Mesendoderm (in vitro differentiated cells): ENCODE measurements around the gene RAB5IF.
A peak's percentile ranks its signal among the peaks of the same experiment; 100 is the strongest.

Experiments
- DNase-seq: peaks from one replicate; pipeline ENCODE4 v3.0.0; 2013
- H2AK5ac ChIP-seq: 2 replicates; pipeline ENCODE4 v1.6.1; 2013; ENCODE audit warnings: low read length, inconsistent platforms
- H2BK120ac ChIP-seq: 2 replicates; pipeline ENCODE4 v1.6.1; 2013; ENCODE audit warnings: low read depth, mild to moderate bottlenecking, low read length, moderate library complexity, mixed read lengths
- H2BK15ac ChIP-seq: replicated peaks from 2 replicates; pipeline ENCODE4 v1.6.1; 2013; ENCODE audit warnings: low read depth, mild to moderate bottlenecking, moderate library complexity
- H2BK5ac ChIP-seq: 2 replicates; pipeline ENCODE4 v1.6.1; 2013; ENCODE audit warnings: low read length, inconsistent platforms
- H3K18ac ChIP-seq: 2 replicates; pipeline ENCODE4 v1.6.1; 2013; ENCODE audit warnings: mild to moderate bottlenecking, low read length, mixed read lengths
- H3K23ac ChIP-seq: one replicate; pipeline ENCODE4 v1.6.1; 2013; ENCODE audit warnings: low read length
- H3K27ac ChIP-seq: 2 replicates; pipeline ENCODE4 v1.5.1; 2013; ENCODE audit warnings: low read depth, mild to moderate bottlenecking, inconsistent platforms, low read length, moderate library complexity
- H3K27me3 ChIP-seq: 2 replicates; pipeline ENCODE4 v1.6.1; 2013; ENCODE audit warnings: low read length, control low read depth, mild to moderate bottlenecking, inconsistent platforms; ENCODE audit not compliant: insufficient read depth, poor library complexity
- H3K36me3 ChIP-seq: 2 replicates; pipeline ENCODE4 v1.6.1; 2013; ENCODE audit warnings: low read length, inconsistent platforms; ENCODE audit not compliant: control insufficient read depth, insufficient read depth
- H3K4ac ChIP-seq: one replicate; pipeline ENCODE4 v1.6.1; 2013; ENCODE audit warnings: low read depth, mild to moderate bottlenecking, low read length, moderate library complexity
- H3K4me1 ChIP-seq: 2 replicates; pipeline ENCODE4 v1.6.1; 2013; ENCODE audit warnings: low read depth, low read length, inconsistent platforms; ENCODE audit not compliant: control insufficient read depth
- H3K4me2 ChIP-seq: 2 replicates; pipeline ENCODE4 v1.6.1; 2013; ENCODE audit warnings: low read length
- H3K4me3 ChIP-seq: 2 replicates; pipeline ENCODE4 v1.5.1; 2013; ENCODE audit warnings: mild to moderate bottlenecking, low read length
- H3K56ac ChIP-seq: one replicate; pipeline ENCODE4 v1.6.1; 2013; ENCODE audit warnings: low read length
- H3K79me1 ChIP-seq: 2 replicates; pipeline ENCODE4 v1.6.1; 2013; ENCODE audit warnings: low read length, inconsistent platforms
- H3K79me2 ChIP-seq: 2 replicates; pipeline ENCODE4 v1.6.1; 2013; ENCODE audit warnings: mild to moderate bottlenecking, low read length; ENCODE audit not compliant: control insufficient read depth, insufficient read depth
- H3K9ac ChIP-seq: 2 replicates; pipeline ENCODE4 v1.6.1; 2013; ENCODE audit warnings: low read length, inconsistent platforms
- H4K5ac ChIP-seq: one replicate; pipeline ENCODE4 v1.6.1; 2013; ENCODE audit warnings: low read length
- H4K8ac ChIP-seq: one replicate; pipeline ENCODE4 v1.6.1; 2013; ENCODE audit warnings: low read depth, mild to moderate bottlenecking, control low read depth, low read length, moderate library complexity
- WGBS: extraction: QIAGEN DNeasy Blood & Tissue Kit; methylation state at CpG from one replicate; pipeline ENCODE4 v1.1.7; 2013; ENCODE audit warnings: low lambda C conversion rate, missing lambda C conversion rate; ENCODE audit not compliant: insufficient coverage; ENCODE audit errors: extremely low coverage; 5-methylcytosine and 5-hydroxymethylcytosine counted together

Gene RAB5IF

GRCh38 chr20:36591281-36591680 lies 14.3 kb upstream of the RAB5IF start:
- Histone ChIP-seq H3K4me2 (no peak overlapping the region), H3K23ac (peak overlapping the region; percentile 81), H3K56ac (peak overlapping the region; percentile 40), H2BK120ac (no peak overlapping the region), H2BK5ac (peak overlapping the region; percentile 69), H2BK15ac (no peak overlapping the region), H2AK5ac (no peak overlapping the region), H3K4ac (no peak overlapping the region), H3K36me3 (peaks cover 1% of the 10 kb centered on the region), H3K27me3 (no peaks in the 10 kb centered on the region), H3K79me1 (peaks cover 4% of the 10 kb centered on the region), H3K9ac (no peak overlapping the region), H4K5ac (no peak overlapping the region), H3K27ac (peak overlapping the region; percentile 77), H3K79me2 (peaks cover 1% of the 10 kb centered on the region), H3K4me1 (peaks cover 7% of the 10 kb centered on the region), H3K18ac (peak overlapping the region; percentile 4), H4K8ac (no peak overlapping the region), H3K4me3 (no peak overlapping the region)
- no CpG with 5 or more reads among the region's 5 CpGs for WGBS
- DNase-seq: no peak

DNA sequence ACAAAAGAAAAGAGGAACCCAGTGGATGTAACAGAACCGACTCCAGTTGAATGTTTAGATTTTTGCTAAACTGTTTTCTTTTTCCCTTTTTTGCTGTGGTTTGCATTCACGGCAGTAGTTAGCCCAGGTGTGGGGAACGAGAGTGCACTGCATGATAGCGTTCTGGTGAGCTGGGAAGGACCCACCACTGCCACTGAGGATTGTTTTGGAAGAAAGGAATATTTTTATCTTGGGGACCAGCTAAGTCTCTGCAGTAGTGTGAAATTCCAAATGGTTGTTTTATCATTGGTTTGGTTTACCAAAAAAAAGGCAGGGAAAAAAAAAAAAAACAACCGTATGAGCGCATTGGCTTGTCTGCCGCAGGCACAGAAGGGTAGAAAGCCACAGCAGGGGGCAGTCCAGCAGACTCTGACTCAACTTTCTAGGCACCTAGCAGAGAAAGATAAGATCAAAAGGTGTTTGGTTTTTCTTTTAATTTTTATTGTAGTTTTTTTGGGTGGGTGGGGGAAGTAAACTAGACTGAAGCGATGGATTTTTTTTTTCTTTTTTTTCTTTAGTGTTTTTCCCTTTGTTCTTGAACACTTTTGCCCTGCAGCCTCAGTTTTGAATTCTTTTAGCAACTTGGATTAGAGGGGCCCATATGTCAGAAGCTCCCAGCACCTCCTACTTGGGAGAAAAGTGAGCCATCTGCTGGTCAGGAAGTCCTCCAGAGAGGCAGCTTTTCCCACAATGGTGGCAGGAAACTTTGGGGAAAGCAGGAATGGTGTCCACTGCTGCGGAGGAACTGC lies 13.5 kb upstream of the RAB5IF start:
- Histone ChIP-seq H3K4me1 (peaks cover 5% of the 10 kb centered on the region), H3K36me3 (peaks cover 1% of the 10 kb centered on the region), H3K4ac (no peak overlapping the region), H3K23ac (no peak overlapping the region), H3K27me3 (no peaks in the 10 kb centered on the region), H3K56ac (peak overlapping the region; percentile 40), H3K79me2 (no peaks in the 10 kb centered on the region), H3K9ac (no peak overlapping the region), H2BK5ac (no peak overlapping the region), H4K8ac (no peak overlapping the region), H3K4me3 (no peak overlapping the region), H3K4me2 (no peak overlapping the region), H3K27ac (peak overlapping the region; percentile 77), H4K5ac (no peak overlapping the region), H2AK5ac (no peak overlapping the region), H3K79me1 (peaks cover 3% of the 10 kb centered on the region), H3K18ac (peak overlapping the region; percentile 4), H2BK15ac (no peak overlapping the region), H2BK120ac (no peak overlapping the region)
- no CpG with 5 or more reads among the region's 9 CpGs for WGBS
- DNase-seq: peak; percentile 92

DNA sequence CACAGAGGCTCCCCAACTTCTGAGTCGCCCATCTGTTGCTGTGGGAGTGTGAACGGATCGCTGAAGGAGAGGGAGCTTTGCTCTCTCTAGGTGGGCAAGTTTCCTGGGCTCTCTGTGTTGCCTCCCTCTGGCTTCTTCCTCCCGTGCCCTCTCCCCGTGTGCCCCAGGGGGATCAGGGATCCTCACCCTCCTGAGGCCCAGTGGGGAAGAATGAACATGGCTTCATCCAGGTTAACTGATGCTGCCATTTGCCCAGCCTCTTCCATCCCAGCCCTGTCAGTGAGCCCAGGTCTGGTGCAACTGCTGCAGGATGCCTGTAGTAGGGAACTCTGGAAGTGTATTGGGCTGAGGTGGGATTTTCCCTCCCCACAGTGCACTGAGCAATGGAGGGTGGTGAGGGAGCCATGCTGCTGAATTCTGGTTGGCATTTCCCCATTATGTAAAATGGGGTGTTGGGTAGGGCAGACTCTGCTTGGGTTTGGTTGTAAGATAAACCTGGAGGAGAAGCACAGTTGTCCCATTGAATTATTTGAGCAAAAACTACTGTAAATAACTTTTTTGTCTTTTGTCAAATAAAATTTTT lies 12.1 kb upstream of the RAB5IF start:
- DNase-seq: no peak
- no peak overlapping the region for H3K4me2 ChIP-seq
- no CpG with 5 or more reads among the region's 5 CpGs for WGBS
- H4K8ac ChIP-seq: no peak overlapping the region
- H2BK120ac ChIP-seq: no peak overlapping the region
- H2AK5ac ChIP-seq: no peak overlapping the region
- H3K18ac ChIP-seq: no peak overlapping the region
- H3K27ac ChIP-seq: no peak overlapping the region
- H3K9ac ChIP-seq: no peak overlapping the region
- H3K79me1 ChIP-seq: peaks cover 2% of the 10 kb centered on the region
- no peak overlapping the region for H2BK15ac ChIP-seq
- H3K27me3 ChIP-seq: no peaks in the 10 kb centered on the region
- H3K36me3 ChIP-seq: peaks cover 1% of the 10 kb centered on the region
- no peak overlapping the region for H3K56ac ChIP-seq
- peaks cover 7% of the 10 kb centered on the region for H3K4me1 ChIP-seq
- H4K5ac ChIP-seq: no peak overlapping the region
- no peak overlapping the region for H2BK5ac ChIP-seq
- no peak overlapping the region for H3K4ac ChIP-seq
- H3K23ac ChIP-seq: no peak overlapping the region
- H3K79me2 ChIP-seq: no peaks in the 10 kb centered on the region
- no peak overlapping the region for H3K4me3 ChIP-seq

DNA sequence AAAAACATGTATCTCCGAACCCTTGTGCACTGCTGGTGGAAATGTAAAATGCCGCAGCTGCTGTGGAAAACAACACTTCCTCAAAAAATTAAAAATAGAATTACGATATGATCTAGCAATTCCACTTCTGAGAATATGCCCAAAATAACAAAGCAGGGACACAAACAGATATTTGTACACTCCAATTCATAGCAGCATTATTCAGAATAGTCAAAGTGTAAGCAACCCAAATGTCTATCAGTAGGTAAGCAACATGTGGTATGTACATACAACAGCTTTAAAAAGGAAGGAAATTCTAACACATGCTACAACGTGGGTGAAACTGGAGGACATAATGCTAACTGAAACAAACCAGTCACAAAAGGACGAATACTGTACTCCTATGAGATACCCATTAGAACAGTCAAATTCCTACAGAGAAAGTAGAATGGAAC lies 5.7 kb upstream of the RAB5IF start:
- no peak overlapping the region for H3K9ac ChIP-seq
- no peak for DNase-seq
- H3K18ac ChIP-seq: no peak overlapping the region
- H2BK5ac ChIP-seq: no peak overlapping the region
- H4K8ac ChIP-seq: no peak overlapping the region
- H3K4me1 ChIP-seq: peaks cover 5% of the 10 kb centered on the region
- no peak overlapping the region for H3K56ac ChIP-seq
- H3K4me3 ChIP-seq: no peak overlapping the region
- WGBS: no CpG with 5 or more reads among the region's 5 CpGs
- H2AK5ac ChIP-seq: no peak overlapping the region
- no peaks in the 10 kb centered on the region for H3K27me3 ChIP-seq
- H3K79me2 ChIP-seq: no peaks in the 10 kb centered on the region
- no peak overlapping the region for H3K23ac ChIP-seq
- no peaks in the 10 kb centered on the region for H3K36me3 ChIP-seq
- H2BK15ac ChIP-seq: no peak overlapping the region
- H2BK120ac ChIP-seq: no peak overlapping the region
- H3K4ac ChIP-seq: no peak overlapping the region
- H3K27ac ChIP-seq: no peak overlapping the region
- H4K5ac ChIP-seq: no peak overlapping the region
- H3K4me2 ChIP-seq: no peak overlapping the region
- no peaks in the 10 kb centered on the region for H3K79me1 ChIP-seq

- Histone ChIP-seq H2AK5ac (no peak overlapping the region), H3K18ac (no peak overlapping the region), H3K36me3 (no peaks in the 10 kb centered on the region), H3K27ac (no peak overlapping the region), H2BK5ac (no peak overlapping the region), H3K56ac (peak overlapping the region; percentile 7), H3K27me3 (no peaks in the 10 kb centered on the region), H2BK15ac (no peak overlapping the region), H3K23ac (no peak overlapping the region), H3K4me2 (no peak overlapping the region), H2BK120ac (no peak overlapping the region), H3K4me1 (peaks cover 6% of the 10 kb centered on the region), H3K79me1 (peaks cover 4% of the 10 kb centered on the region), H4K5ac (no peak overlapping the region), H4K8ac (no peak overlapping the region), H3K79me2 (peaks cover 9% of the 10 kb centered on the region), H3K4me3 (no peak overlapping the region), H3K9ac (no peak overlapping the region), H3K4ac (no peak overlapping the region)
- no peak for DNase-seq
- WGBS: no CpG with 5 or more reads among the region's 1 CpG
These were observed 4.0 kb upstream of the RAB5IF start for GRCh38 chr20:36601540-36601939.
